HepG2 (cell line): ENCODE results near the gene HMG20B. TPM values are rescaled to one million over a fixed set of nuclear protein-coding genes. Genes with fewer than 3 reads are reported as not detected.

Experiments
- ATAC-seq: fragments of 200-7000 bp; cut with Tn5 transposase; 3 replicates; pipeline ENCODE4 v1.9.1; 2020; ENCODE audit warnings: mild to moderate bottlenecking, moderate library complexity
- BruUV-seq: library from RNA; stranded (reverse); fragments of 400-500 nt; replicated peaks from 2 replicates; lab custom pipeline; 2021; lab: Mats Ljungman, UMichigan
- CTCF ChIA-PET: fragments of 300-600 bp; formaldehyde crosslinking; extraction: SDS; loops from one replicate; lab custom pipeline; 2021; ENCODE audit warnings: low total read pairs, inconsistent platforms, low intra/inter-chr PET ratio; lab: Yijun Ruan, JAX
- POLR2A ChIA-PET: fragments of 350-600 bp; sonication (Branson Sonifier 250); formaldehyde crosslinking; loops from one replicate; lab custom pipeline; 2020; ENCODE audit warnings: antibody characterized with exemption, inconsistent platforms; lab: Yijun Ruan, JAX
- DNase-seq: peaks from one replicate; pipeline ENCODE4 v3.0.0-alpha.2; 2015; ENCODE audit warnings: low spot score
- FAIRE-seq: peaks from 3 replicates; lab custom pipeline; 2011; peaks lifted over from hg19 to GRCh38; lab: Jason Lieb, UNC
- H2AFZ ChIP-seq: one replicate; pipeline ENCODE4 v1.6.1; 2011; ENCODE audit warnings: low read length, inconsistent platforms
- H3K27ac ChIP-seq: fragments of 300-600 bp; 3 replicates; pipeline ENCODE4 v1.8.0; 2011; ENCODE audit warnings: mixed run types, mild to moderate bottlenecking, mixed read lengths, low read length, inconsistent platforms; ENCODE audit not compliant: insufficient read depth; ENCODE audit errors: extremely low read length
- H3K27me3 ChIP-seq, 2 experiments: fragments of 200-600 bp in 1 of 2; 2 replicates in 1 of 2; 3 replicates in 1 of 2; pipeline versions ENCODE4 v1.6.0 to v1.8.0; 2011; ENCODE audit warnings: low read length in 2 of 2, mild to moderate bottlenecking in 2 of 2, moderate library complexity in 2 of 2, inconsistent platforms in 1 of 2; ENCODE audit not compliant: insufficient read depth in 2 of 2, control insufficient read depth in 1 of 2
- H3K36me3 ChIP-seq, 2 experiments: fragments of 200-600 bp in 1 of 2; replicated peaks in 1 of 2; 2 replicates in 1 of 2; 3 replicates in 1 of 2; pipeline versions ENCODE4 v1.5.1 to v1.8.0; 2011; ENCODE audit warnings: low read length in 2 of 2, inconsistent platforms in 1 of 2; ENCODE audit not compliant: insufficient read depth in 2 of 2, control insufficient read depth in 1 of 2
- H3K4me1 ChIP-seq: 2 replicates; pipeline ENCODE4 v1.5.1; 2012; ENCODE audit warnings: low read length, inconsistent platforms; ENCODE audit not compliant: insufficient read depth
- H3K4me2 ChIP-seq: 2 replicates; pipeline ENCODE4 v1.6.0; 2011; ENCODE audit warnings: low read depth, low read length, inconsistent platforms
- H3K4me3 ChIP-seq, 3 experiments: fragments of 200-600 bp in 1 of 3; sonication (generic), shearing (Covaris generic) in 1 of 3; replicated peaks in 1 of 3; 2 replicates each; pipeline ENCODE4 v1.5.1; 2011 to 2016; ENCODE audit warnings: low read length in 3 of 3, inconsistent platforms in 2 of 3, low read depth in 2 of 3, mild to moderate bottlenecking in 2 of 3, control low read depth in 1 of 3, mixed read lengths in 1 of 3; ENCODE audit not compliant: insufficient read depth in 1 of 3
- H3K79me2 ChIP-seq: one replicate; pipeline ENCODE4 v1.6.1; 2011; ENCODE audit warnings: low read length, inconsistent platforms; ENCODE audit not compliant: insufficient read depth
- H3K9ac ChIP-seq: 2 replicates; pipeline ENCODE4 v1.6.0; 2011; ENCODE audit warnings: mild to moderate bottlenecking, low read depth, low read length, inconsistent platforms; ENCODE audit not compliant: insufficient read depth
- H3K9me3 ChIP-seq: 2 replicates; pipeline ENCODE4 v1.5.1; 2012; ENCODE audit warnings: mild to moderate bottlenecking, low read length
- H4K20me1 ChIP-seq: 2 replicates; pipeline ENCODE4 v1.6.0; 2011; ENCODE audit warnings: inconsistent platforms, mild to moderate bottlenecking, low read length, moderate library complexity; ENCODE audit not compliant: insufficient read depth
- CENPT ChIP-seq: sonication (generic); formaldehyde crosslinking; IDR thresholded peaks from 2 replicates; pipeline ENCODE4 v1.8.0; 2022; ENCODE audit warnings: low read depth, mild to moderate bottlenecking, moderate library complexity, missing genetic modification reagents
- FOXM1 ChIP-seq: sonication (generic); formaldehyde crosslinking; IDR thresholded peaks from 2 replicates; pipeline ENCODE4 v1.5.0; 2020; ENCODE audit warnings: missing genetic modification reagents
- MEF2D ChIP-seq: sonication (generic); formaldehyde crosslinking; IDR thresholded peaks from 2 replicates; pipeline ENCODE4 v1.5.1; 2020; ENCODE audit warnings: mild to moderate bottlenecking, missing genetic modification reagents
- NFKB2 ChIP-seq: sonication (generic); formaldehyde crosslinking; IDR thresholded peaks from 2 replicates; pipeline ENCODE4 v1.4.0; 2020; ENCODE audit warnings: missing genetic modification reagents, borderline replicate concordance
- ONECUT2 ChIP-seq: sonication (generic); formaldehyde crosslinking; IDR thresholded peaks from 2 replicates; pipeline ENCODE4 v1.4.0; 2020; ENCODE audit warnings: missing genetic modification reagents
- SMARCC2 ChIP-seq: fragments of 450-650 bp; IDR thresholded peaks from 2 replicates; pipeline ENCODE4 v1.6.1; 2017; ENCODE audit warnings: antibody characterized with exemption, mild to moderate bottlenecking
- ZBTB7A ChIP-seq: sonication (generic); formaldehyde crosslinking; IDR thresholded peaks from 2 replicates; pipeline ENCODE4 v1.8.0; 2022; ENCODE audit warnings: mild to moderate bottlenecking, missing genetic modification reagents
- ZNF317 ChIP-seq: sonication (generic); formaldehyde crosslinking; IDR thresholded peaks from 2 replicates; pipeline ENCODE4 v1.5.0; 2020; ENCODE audit warnings: mild to moderate bottlenecking, missing genetic modification reagents
- ZNF367 ChIP-seq: sonication (generic); formaldehyde crosslinking; IDR thresholded peaks from 2 replicates; pipeline ENCODE4 v1.4.0; 2020; ENCODE audit warnings: missing genetic modification reagents, borderline replicate concordance
- WGBS: methylation state at CpG from one replicate; pipeline ENCODE4 v1.1.6; 2017; ENCODE audit warnings: low lambda C conversion rate; 5-methylcytosine and 5-hydroxymethylcytosine counted together
- in situ Hi-C: cut with HindIII; loops from 2 replicates; pipeline ENCODE4 v1.10.0; 2017; ENCODE audit warnings: low pct_unique_long_range_greater_than_20kb; ENCODE audit not compliant: extremely low pct_ligation_motif_present
- intact Hi-C: fragments of 100-400 bp; cut with micrococcal nuclease; formaldehyde crosslinking; loops from one replicate; pipeline ENCODE4 v1.10.0; 2022; ENCODE audit not compliant: unreplicated experiment
- polyA plus RNA-seq, 8 experiments: library from polyadenylated mRNA; depleted of rRNA in 3 of 8; stranded (reverse) in 7 of 8; unstranded in 1 of 8; fragments of >200 nt; fragmentation: Illumina TruSeq in 4 of 8; extraction: Trizol in 4 of 8; gene quantifications; 2 replicates each; pipeline versions ENCODE4 v1.2.1 to v1.2.3, GENCODE V29; 2011 to 2016; ENCODE audit warnings: low read depth in 4 of 8, missing spikeins in 1 of 8, mixed read lengths in 1 of 8; ENCODE audit not compliant: insufficient read depth in 1 of 8
- total RNA-seq, 5 experiments: library from RNA; depleted of rRNA; stranded (reverse); fragments of >200 nt; fragmentation: Illumina TruSeq; extraction: Trizol; gene quantifications; 2 replicates each; pipeline ENCODE4 v1.2.3, GENCODE V29; 2016; ENCODE audit warnings: low read depth in 1 of 5
- TF ChIP-seq, protein P1 (sequence below): sonication (generic); formaldehyde crosslinking; IDR thresholded peaks from 2 replicates; pipeline ENCODE4 v1.8.1; 2022; ENCODE audit warnings: low read depth, mild to moderate bottlenecking, missing genetic modification reagents
- TF ChIP-seq, protein P2 (sequence below): sonication (generic); formaldehyde crosslinking; IDR thresholded peaks from 2 replicates; pipeline ENCODE4 v1.5.0; 2020; ENCODE audit warnings: missing genetic modification reagents
- TF ChIP-seq, protein P3 (sequence below): sonication (generic); formaldehyde crosslinking; IDR thresholded peaks from 2 replicates; pipeline ENCODE4 v1.4.0; 2020; ENCODE audit warnings: missing genetic modification reagents
- TF ChIP-seq, protein P4 (sequence below): sonication (generic); formaldehyde crosslinking; IDR thresholded peaks from 2 replicates; pipeline ENCODE4 v1.4.0; 2020; ENCODE audit warnings: missing genetic modification reagents, borderline replicate concordance

The HMG20B gene
- total and polyA plus RNA-seq, 2 of the 13 experiments (the other 11 are each of a cell fraction or from before 2014, with no cell fraction given), result 23.9 to 29.2 TPM

DNA sequence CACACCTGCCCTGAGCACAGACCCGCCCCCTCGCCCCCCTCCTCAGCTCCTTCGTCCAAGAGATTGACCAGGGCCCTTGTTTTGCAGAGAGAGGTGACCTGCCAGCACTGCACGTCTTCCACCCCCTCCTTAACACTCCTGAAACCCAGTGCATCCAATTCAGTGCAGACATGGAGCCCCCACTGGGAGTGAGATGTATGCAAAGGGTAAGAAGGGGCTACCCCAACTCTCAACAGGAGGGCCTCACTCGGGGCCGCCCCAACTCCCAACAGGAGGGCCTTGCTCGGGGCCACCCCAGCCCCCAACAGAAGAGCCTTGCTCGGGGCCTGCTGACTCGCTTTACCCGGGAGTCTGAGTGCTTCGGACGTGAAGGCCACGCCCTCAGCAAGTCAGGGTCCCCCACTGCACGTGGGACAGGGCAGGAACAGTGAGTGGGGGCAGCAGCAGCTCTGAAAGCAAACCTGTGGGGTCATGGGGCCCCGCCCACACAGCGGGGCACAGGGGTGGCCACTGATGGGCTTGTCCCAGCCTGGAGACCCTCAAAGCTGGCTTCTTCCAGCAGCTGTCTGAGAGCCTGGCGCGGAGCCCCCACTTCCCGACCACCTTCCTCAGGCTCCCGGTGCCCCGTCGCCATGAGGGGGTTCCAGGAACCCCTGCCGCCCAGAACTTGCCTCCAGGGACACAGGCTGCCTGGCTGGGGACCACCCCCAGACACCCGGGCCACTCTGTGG, 48.2 kb downstream of the HMG20B start:
- 96% methylated on average over 14 of the region's 24 CpGs for WGBS
- Histone ChIP-seq H3K9ac (no peak overlapping the region), H3K9me3 (no peaks in the 10 kb centered on the region), H3K4me2 (no peak overlapping the region), H2AFZ (no peak overlapping the region), H3K4me1 (peaks cover 14% of the 10 kb centered on the region), H3K36me3 (peaks cover 5 to 6% of the 10 kb centered on the region in 2 experiments; a peak in 2 of 5 replicates), H3K27ac (no peak overlapping the region), H4K20me1 (peaks cover 3% of the 10 kb centered on the region; the same call in 1 of the 2 replicates), H3K79me2 (peaks cover 14% of the 10 kb centered on the region), H3K4me3 (no peak overlapping the region), H3K27me3 (no peaks in the 10 kb centered on the region; a peak in 1 of 5 replicates)
- intact Hi-C loops (no loop called here), in situ Hi-C loops (no loop called here)
- FAIRE-seq, result no peak
- BruUV-seq, result no TSS peak
- ChIA-PET POLR2A (no interaction called here), CTCF (no interaction called here)
- no peak for ATAC-seq
- DNase-seq, result no peak
- TF ChIP-seq CENPT (CRISPR knock-in tag), result no peak
- TF ChIP-seq, protein P1, sequence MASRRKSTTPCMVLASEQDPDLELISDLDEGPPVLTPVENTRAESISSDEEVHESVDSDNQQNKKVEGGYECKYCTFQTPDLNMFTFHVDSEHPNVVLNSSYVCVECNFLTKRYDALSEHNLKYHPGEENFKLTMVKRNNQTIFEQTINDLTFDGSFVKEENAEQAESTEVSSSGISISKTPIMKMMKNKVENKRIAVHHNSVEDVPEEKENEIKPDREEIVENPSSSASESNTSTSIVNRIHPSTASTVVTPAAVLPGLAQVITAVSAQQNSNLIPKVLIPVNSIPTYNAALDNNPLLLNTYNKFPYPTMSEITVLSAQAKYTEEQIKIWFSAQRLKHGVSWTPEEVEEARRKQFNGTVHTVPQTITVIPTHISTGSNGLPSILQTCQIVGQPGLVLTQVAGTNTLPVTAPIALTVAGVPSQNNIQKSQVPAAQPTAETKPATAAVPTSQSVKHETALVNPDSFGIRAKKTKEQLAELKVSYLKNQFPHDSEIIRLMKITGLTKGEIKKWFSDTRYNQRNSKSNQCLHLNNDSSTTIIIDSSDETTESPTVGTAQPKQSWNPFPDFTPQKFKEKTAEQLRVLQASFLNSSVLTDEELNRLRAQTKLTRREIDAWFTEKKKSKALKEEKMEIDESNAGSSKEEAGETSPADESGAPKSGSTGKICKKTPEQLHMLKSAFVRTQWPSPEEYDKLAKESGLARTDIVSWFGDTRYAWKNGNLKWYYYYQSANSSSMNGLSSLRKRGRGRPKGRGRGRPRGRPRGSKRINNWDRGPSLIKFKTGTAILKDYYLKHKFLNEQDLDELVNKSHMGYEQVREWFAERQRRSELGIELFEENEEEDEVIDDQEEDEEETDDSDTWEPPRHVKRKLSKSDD (CRISPR knock-in tag), result no peak
- no peak for TF ChIP-seq FOXM1 (CRISPR knock-in tag)
- TF ChIP-seq, protein P2, sequence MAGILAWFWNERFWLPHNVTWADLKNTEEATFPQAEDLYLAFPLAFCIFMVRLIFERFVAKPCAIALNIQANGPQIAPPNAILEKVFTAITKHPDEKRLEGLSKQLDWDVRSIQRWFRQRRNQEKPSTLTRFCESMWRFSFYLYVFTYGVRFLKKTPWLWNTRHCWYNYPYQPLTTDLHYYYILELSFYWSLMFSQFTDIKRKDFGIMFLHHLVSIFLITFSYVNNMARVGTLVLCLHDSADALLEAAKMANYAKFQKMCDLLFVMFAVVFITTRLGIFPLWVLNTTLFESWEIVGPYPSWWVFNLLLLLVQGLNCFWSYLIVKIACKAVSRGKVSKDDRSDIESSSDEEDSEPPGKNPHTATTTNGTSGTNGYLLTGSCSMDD, result no peak
- TF ChIP-seq, protein P3, sequence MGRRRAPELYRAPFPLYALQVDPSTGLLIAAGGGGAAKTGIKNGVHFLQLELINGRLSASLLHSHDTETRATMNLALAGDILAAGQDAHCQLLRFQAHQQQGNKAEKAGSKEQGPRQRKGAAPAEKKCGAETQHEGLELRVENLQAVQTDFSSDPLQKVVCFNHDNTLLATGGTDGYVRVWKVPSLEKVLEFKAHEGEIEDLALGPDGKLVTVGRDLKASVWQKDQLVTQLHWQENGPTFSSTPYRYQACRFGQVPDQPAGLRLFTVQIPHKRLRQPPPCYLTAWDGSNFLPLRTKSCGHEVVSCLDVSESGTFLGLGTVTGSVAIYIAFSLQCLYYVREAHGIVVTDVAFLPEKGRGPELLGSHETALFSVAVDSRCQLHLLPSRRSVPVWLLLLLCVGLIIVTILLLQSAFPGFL (CRISPR knock-in tag), result no peak
- TF ChIP-seq ONECUT2, result no peak
- TF ChIP-seq NFKB2 (CRISPR knock-in tag), result no peak
- no peak for TF ChIP-seq ZNF367
- no peak for TF ChIP-seq ZBTB7A (CRISPR knock-in tag)
- TF ChIP-seq SMARCC2, result no peak
- TF ChIP-seq, protein P4, sequence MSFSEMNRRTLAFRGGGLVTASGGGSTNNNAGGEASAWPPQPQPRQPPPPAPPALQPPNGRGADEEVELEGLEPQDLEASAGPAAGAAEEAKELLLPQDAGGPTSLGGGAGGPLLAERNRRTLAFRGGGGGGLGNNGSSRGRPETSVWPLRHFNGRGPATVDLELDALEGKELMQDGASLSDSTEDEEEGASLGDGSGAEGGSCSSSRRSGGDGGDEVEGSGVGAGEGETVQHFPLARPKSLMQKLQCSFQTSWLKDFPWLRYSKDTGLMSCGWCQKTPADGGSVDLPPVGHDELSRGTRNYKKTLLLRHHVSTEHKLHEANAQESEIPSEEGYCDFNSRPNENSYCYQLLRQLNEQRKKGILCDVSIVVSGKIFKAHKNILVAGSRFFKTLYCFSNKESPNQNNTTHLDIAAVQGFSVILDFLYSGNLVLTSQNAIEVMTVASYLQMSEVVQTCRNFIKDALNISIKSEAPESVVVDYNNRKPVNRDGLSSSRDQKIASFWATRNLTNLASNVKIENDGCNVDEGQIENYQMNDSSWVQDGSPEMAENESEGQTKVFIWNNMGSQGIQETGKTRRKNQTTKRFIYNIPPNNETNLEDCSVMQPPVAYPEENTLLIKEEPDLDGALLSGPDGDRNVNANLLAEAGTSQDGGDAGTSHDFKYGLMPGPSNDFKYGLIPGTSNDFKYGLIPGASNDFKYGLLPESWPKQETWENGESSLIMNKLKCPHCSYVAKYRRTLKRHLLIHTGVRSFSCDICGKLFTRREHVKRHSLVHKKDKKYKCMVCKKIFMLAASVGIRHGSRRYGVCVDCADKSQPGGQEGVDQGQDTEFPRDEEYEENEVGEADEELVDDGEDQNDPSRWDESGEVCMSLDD (CRISPR knock-in tag), result no peak
- TF ChIP-seq MEF2D (CRISPR knock-in tag), result no peak
- no peak for TF ChIP-seq ZNF317
